ENCODE results near the gene PHLDB2. TPM values are rescaled to one million over a fixed set of nuclear protein-coding genes. Genes with fewer than 3 reads are reported as not detected.

PHLDB2 gene
- total and polyA plus RNA-seq, 2 of the 8 experiments (the other 6 are each of a cell fraction or from before 2014, with no cell fraction given) = 5.8 to 22.6 TPM

DNA sequence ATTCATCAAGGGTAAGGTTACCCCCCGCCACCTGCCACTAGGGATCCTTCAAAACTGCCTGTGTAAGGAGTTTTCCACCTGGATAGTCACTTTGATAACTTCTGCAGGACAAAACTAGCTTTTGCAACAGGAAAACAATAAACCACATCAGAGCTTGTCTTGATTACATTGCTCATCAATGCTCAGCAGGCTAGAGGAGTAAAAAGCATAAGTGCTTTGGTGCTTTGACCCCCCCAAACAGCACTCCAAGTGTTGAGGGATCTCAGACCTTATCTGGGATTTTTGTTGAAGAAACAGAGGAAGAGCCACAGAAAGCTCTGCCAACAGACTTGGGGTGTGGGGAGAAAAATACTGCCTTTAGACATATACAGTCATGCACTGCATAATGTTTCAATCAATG, 10.8 kb upstream of the PHLDB2 start:
- no peak overlapping the region for H3K4me2 ChIP-seq (ENCODE audit: insufficient read depth in 1 of 2, low read depth in 2 of 2, low read length in 2 of 2)
- no peaks in the 10 kb centered on the region for H3K4me1 ChIP-seq (replicated peaks in 1 of 4; ENCODE audit: control insufficient read depth in 3 of 4, insufficient read depth in 4 of 4, low read length in 3 of 4)
- no peak overlapping the region for H2AK5ac ChIP-seq (ENCODE audit: low read depth, low read length)
- H3K9ac ChIP-seq (replicated peaks in 1 of 4; ENCODE audit: extremely low read depth in 1 of 4, low read depth in 3 of 4, low read length in 3 of 4) = no peak overlapping the region
- H3K23ac ChIP-seq (ENCODE audit: insufficient read length) = no peak overlapping the region
- no peaks in the 10 kb centered on the region for H3K27me3 ChIP-seq (replicated peaks in 1 of 4; ENCODE audit: control insufficient read depth in 3 of 4, extremely low read depth in 1 of 4, insufficient read depth in 3 of 4, low read length in 3 of 4)
- H3K4ac ChIP-seq (replicated peaks; ENCODE audit: insufficient read length, low read depth, low read length) = no peak overlapping the region
- H2BK20ac ChIP-seq (ENCODE audit: low read length) = no peak overlapping the region
- no peak overlapping the region for H3K56ac ChIP-seq (replicated peaks; ENCODE audit: insufficient read length, low read depth, low read length)
- H4K91ac ChIP-seq (replicated peaks; ENCODE audit: insufficient read length, low read length) = no peak overlapping the region
- CTCF ChIA-PET (ENCODE audit: partially characterized antibody) = interaction anchor here (2.1 kb wide), 1 partner anchor 10 kb away, joined by 4 read pairs; no protein-coding TSS in a partner anchor
- DNase-seq (ENCODE audit: low read depth in 1 of 2, low spot score in 2 of 2) = no peak
- no peak overlapping the region for H3K14ac ChIP-seq (ENCODE audit: insufficient read length)
- H3K79me2 ChIP-seq (ENCODE audit: control insufficient read depth in 1 of 2, insufficient read depth in 2 of 2, low read length in 2 of 2) = no peaks in the 10 kb centered on the region
- H2BK120ac ChIP-seq (replicated peaks; ENCODE audit: low read depth, low read length) = no peak overlapping the region
- no peak for FAIRE-seq
- no peaks in the 10 kb centered on the region for H3K9me3 ChIP-seq (ENCODE audit: insufficient read depth in 2 of 2, low read depth in 1 of 2, low read length in 1 of 2)
- H3K36me3 ChIP-seq (ENCODE audit: control insufficient read depth in 2 of 4, insufficient read depth in 4 of 4, low read length in 3 of 4) = no peaks in the 10 kb centered on the region
- H3K27ac ChIP-seq (ENCODE audit: low read depth, low read length) = no peak overlapping the region
- no peak overlapping the region for H2AFZ ChIP-seq (ENCODE audit: low read length)
- H3K79me1 ChIP-seq (ENCODE audit: low read depth, low read length) = no peaks in the 10 kb centered on the region
- H4K8ac ChIP-seq (ENCODE audit: extremely low read depth, insufficient read depth, low read length) = no peak overlapping the region
- H4K5ac ChIP-seq (ENCODE audit: insufficient read length, low read depth, low read length) = no peak overlapping the region
- H4K20me1 ChIP-seq (replicated peaks in 1 of 2; ENCODE audit: control insufficient read depth in 1 of 2, insufficient read depth in 2 of 2, low read length in 2 of 2) = no peaks in the 10 kb centered on the region
- no peak overlapping the region for H2BK15ac ChIP-seq (ENCODE audit: low read length)
- H2BK5ac ChIP-seq (ENCODE audit: low read depth, low read length) = no peak overlapping the region
- no peak overlapping the region for H3K18ac ChIP-seq (ENCODE audit: extremely low read depth, low read length)
- H2BK12ac ChIP-seq (ENCODE audit: low read depth, low read length) = no peak overlapping the region
- POLR2A ChIA-PET (ENCODE audit: partially characterized antibody) = no interaction called here
- H3K23me2 ChIP-seq (ENCODE audit: low read depth, low read length) = no peaks in the 10 kb centered on the region; the same call in 1 of the 2 replicates
- no peak overlapping the region for H3K4me3 ChIP-seq (ENCODE audit: extremely low read depth in 1 of 4, insufficient read depth in 2 of 4, low read depth in 3 of 4, low read length in 4 of 4)
- 81% methylated on average over 1 of the region's 1 CpG; no CpG with 5 or more reads in 1 of the 2 experiments for whole genome bisulfite sequencing, 2 experiments (ENCODE audit: extremely low coverage in 1 of 2, insufficient coverage in 1 of 2, insufficient read length in 1 of 2, insufficient replicate concordance in 2 of 2, low coverage in 1 of 2, low lambda C conversion rate in 2 of 2, missing lambda C conversion rate in 1 of 2)
- TF ChIP-seq SP4 (IDR thresholded peaks at IDR 0.05; ENCODE audit: low read length) (no peak), ZNF274 (IDR thresholded peaks at IDR 0.05; ENCODE audit: borderline replicate concordance, extremely low read depth, low read length) (no peak), JUN (IDR thresholded peaks at IDR 0.05; ENCODE audit: low read depth, low read length) (no peak), NANOG (IDR thresholded peaks at IDR 0.05; ENCODE audit: insufficient read depth, low read depth, low read length, poor library complexity, severe bottlenecking) (no peak), EP300 (IDR thresholded peaks at IDR 0.05; ENCODE audit: borderline replicate concordance in 1 of 2, low read depth in 2 of 2, low read length in 2 of 2) (no peak), FOSL1 (IDR thresholded peaks at IDR 0.05; ENCODE audit: insufficient read depth, low read depth, low read length) (no peak), RAD21 (IDR thresholded peaks at IDR 0.05 in 1 of 2, conservative IDR thresholded peaks at IDR 0.05 in 1 of 2; ENCODE audit: low read depth in 2 of 2, low read length in 2 of 2) (no peak), CBX5 (IDR thresholded peaks at IDR 0.05; ENCODE audit: low read depth, low read length) (no peak), TEAD4 (IDR thresholded peaks at IDR 0.05; ENCODE audit: low read depth, low read length) (no peak), HDAC6 (IDR thresholded peaks at IDR 0.05; ENCODE audit: low read depth, low read length) (no peak), SIX5 (IDR thresholded peaks at IDR 0.05; ENCODE audit: low read depth, low read length) (no peak), GTF2F1 (IDR thresholded peaks at IDR 0.05; ENCODE audit: borderline replicate concordance, low read depth, low read length) (no peak)
- TF ChIP-seq, protein P1, sequence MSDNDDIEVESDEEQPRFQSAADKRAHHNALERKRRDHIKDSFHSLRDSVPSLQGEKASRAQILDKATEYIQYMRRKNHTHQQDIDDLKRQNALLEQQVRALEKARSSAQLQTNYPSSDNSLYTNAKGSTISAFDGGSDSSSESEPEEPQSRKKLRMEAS (IDR thresholded peaks at IDR 0.05) = no peak
- TF ChIP-seq, protein P2, sequence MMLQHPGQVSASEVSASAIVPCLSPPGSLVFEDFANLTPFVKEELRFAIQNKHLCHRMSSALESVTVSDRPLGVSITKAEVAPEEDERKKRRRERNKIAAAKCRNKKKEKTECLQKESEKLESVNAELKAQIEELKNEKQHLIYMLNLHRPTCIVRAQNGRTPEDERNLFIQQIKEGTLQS (IDR thresholded peaks at IDR 0.05; ENCODE audit: insufficient read depth, low read depth, low read length) = no peak

Data from H1 (cell line).